Muscle layer of duodenum (tissue), 2 donors: ENCODE measurements around the gene FOXRED1.

ENCODE experiments used
- H3K27ac ChIP-seq: one replicate; pipeline ENCODE4 v1.7.0; 2013; ENCODE audit warnings: mild to moderate bottlenecking, low read length
- H3K27me3 ChIP-seq: one replicate; pipeline ENCODE4 v1.7.0; 2013; ENCODE audit warnings: low read depth, mild to moderate bottlenecking, control low read depth, low read length
- H3K36me3 ChIP-seq, 2 donors: one replicate each; pipeline ENCODE4 v1.7.0; 2013; ENCODE audit warnings: low read length in 2 of 2, control low read depth in 1 of 2, mild to moderate bottlenecking in 1 of 2; ENCODE audit not compliant: insufficient read depth in 2 of 2, control insufficient read depth in 1 of 2
- H3K4me1 ChIP-seq, 2 donors: one replicate each; pipeline ENCODE4 v1.7.0; 2013; ENCODE audit warnings: low read length in 2 of 2, mild to moderate bottlenecking in 2 of 2, control low read depth in 1 of 2, moderate library complexity in 1 of 2; ENCODE audit not compliant: insufficient read depth in 2 of 2, control insufficient read depth in 1 of 2
- H3K4me3 ChIP-seq, 2 donors: one replicate each; pipeline ENCODE4 v1.7.0; 2013; ENCODE audit warnings: low read length in 2 of 2, low read depth in 1 of 2, mild to moderate bottlenecking in 1 of 2
- H3K9me3 ChIP-seq, 2 donors: one replicate each; pipeline ENCODE4 v1.7.0; 2013; ENCODE audit warnings: low read length in 2 of 2, control low read depth in 1 of 2, mild to moderate bottlenecking in 1 of 2; ENCODE audit not compliant: control insufficient read depth in 1 of 2
- donor health status: healthy.

The FOXRED1 gene

DNA sequence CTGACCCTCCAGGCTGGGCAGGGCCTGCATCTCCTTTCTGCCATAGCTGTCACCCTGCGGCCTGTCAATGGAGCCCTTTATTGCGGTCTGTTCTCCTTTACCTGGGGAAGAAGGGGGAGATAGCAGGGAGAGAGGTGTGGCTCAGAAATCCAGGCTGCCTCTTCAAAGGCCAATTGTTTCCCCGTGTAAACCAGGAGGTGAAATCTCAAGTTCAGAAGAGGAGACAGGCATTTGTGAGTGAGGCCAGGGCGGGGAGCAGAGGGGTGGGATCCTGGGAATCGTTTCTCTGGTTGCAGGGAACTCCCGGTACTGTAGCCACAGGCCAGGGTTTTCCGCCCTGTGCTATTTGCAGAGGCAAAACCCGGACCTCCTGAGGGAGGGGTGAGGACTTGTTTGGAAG, 44.0 kb downstream of the FOXRED1 start:
- no peaks in the 10 kb centered on the region for H3K27me3 ChIP-seq
- no peak overlapping the region for H3K27ac ChIP-seq

DNA sequence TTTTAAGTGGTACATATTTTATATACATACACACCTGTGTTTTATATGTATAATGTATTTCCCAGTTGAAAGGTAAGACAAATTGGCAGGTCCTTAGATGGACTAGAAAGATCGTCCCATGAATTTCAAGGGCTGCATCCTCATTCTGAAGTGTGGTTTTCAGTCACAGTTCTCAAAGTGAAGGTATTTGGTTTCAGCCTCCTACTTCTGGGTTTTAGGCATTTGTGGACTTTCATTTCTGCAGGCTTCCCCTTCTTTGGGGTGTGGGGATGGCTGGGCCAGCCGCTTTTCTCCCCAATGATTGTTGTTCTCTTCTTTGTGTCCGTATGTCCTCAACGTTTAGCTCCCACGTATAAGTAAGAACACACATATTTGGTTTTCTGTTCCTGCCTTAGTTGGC, 44.9 kb downstream of the FOXRED1 start:
- H3K27me3 ChIP-seq, result no peaks in the 10 kb centered on the region
- H3K4me1 ChIP-seq, result peaks cover 17 to 27% of the 10 kb centered on the region in 2 donors
- no peak overlapping the region for H3K27ac ChIP-seq
- H3K9me3 ChIP-seq, result no peaks in the 10 kb centered on the region
- peaks cover 0 to 4% of the 10 kb centered on the region in 2 donors for H3K36me3 ChIP-seq
- H3K4me3 ChIP-seq, result no peak overlapping the region

More for the DNA sequence above, 44.0 kb downstream of the FOXRED1 start:
- Histone ChIP-seq H3K4me1 (peaks cover 9 to 20% of the 10 kb centered on the region in 2 donors), H3K4me3 (no peak overlapping the region), H3K9me3 (no peaks in the 10 kb centered on the region), H3K36me3 (no peaks in the 10 kb centered on the region)

DNA sequence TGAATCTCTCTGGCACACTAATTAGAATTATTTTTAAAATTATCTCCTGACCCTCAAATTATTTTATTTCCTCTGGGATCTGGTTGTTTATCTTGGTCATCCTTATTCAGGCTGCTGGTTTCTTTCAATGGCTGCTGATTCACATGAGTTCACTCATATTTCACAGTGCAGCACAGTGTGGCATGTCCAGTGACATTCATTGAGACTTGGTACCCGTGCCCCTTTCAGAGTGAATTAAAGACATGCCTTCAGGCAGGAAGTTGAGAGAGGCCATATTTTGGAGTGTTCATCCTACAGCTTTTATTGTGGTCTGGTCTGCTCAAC, 48.4 kb downstream of the FOXRED1 start:
- Histone ChIP-seq H3K36me3 (peaks cover 0 to 4% of the 10 kb centered on the region in 2 donors), H3K9me3 (no peaks in the 10 kb centered on the region), H3K27ac (peak overlapping the region; percentile 71), H3K4me3 (peak overlapping the region in 1 of 2 donors; percentile 39), H3K4me1 (peaks cover 22 to 28% of the 10 kb centered on the region in 2 donors), H3K27me3 (no peaks in the 10 kb centered on the region)

DNA sequence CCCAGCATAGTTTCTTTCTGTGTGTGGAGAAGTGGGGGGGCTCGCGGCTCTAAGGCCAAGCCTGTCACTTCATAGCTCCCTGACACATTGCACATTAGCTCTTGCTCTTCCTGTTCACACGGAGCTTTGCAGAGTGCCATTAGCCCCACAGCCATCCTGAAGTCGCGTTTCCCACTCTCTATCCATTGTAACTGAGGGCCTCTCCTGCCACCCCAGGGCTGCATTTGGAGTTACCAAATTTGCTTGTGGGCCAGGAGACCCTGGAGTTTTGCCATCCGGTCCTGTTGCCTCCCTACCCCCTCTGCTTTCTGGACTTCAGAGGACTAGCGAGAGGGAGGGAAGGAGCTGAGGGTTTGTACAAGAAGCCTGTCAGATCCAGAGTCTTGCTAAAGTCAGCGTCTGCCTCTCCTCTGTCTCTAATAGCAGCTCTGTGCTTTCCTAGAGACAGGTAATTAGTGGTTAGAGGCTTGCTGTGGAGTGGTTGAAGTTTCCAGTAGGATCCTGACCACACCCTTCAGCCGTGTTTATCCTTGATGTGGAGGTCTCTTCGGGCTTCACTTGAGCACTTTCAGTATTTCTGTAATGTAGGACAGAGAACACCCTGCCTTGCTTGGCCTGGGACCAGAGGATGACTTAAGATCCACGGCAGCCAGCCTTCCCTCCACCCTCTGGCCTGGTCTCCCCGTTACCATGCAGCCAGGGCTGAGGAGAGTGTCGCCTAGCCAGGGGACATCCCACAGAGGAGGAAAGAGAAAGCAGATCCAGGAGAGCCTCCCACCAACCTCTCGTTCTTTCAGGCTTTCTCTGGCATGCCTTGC, 49.0 kb downstream of the FOXRED1 start:
- peak overlapping the region in 1 of 2 donors; percentile 39 for H3K4me3 ChIP-seq

DNA sequence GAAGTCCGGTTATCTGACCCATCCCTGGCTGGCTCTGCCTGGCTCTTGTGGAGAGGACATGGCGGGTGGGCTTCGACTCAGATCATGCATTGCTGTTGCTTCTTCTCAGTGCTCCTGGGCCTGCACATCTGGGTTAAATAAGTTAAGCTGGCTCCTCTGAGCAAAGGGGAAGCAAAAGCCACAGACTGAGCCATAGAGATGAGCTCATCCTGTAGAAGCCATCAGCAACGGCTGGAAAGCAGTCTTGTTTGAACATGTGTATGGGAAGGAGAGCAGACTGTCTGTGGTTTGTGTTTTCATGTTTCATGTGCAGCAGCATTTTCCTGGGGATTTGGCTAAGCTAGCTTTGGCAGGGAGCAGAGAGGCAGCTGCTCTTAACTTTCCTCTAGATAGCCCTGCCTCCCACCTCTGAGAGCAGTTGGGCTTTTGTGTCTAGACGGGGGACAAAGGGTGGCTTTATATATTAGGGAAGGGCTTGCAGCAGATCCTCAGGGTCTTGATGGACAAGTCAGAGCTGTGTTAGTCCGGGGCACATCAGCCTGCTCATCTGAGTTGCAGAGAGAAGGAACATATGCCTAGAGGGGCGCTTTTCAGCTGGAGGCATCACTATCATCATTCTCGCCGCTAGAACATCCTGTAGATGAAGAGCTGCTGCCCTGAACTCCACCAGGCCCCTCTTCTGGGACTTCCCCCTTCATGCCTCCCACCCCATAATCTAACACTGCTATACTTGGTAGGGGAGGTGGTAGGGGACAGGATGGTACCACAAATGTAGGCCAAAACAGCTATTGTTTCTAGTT, 49.8 kb downstream of the FOXRED1 start:
- Histone ChIP-seq H3K4me3 (peak overlapping the region in 1 of 2 donors; percentile 39), H3K4me1 (peaks cover 22 to 28% of the 10 kb centered on the region in 2 donors), H3K36me3 (peaks cover 0 to 4% of the 10 kb centered on the region in 2 donors), H3K27me3 (no peaks in the 10 kb centered on the region), H3K9me3 (no peaks in the 10 kb centered on the region), H3K27ac (peak overlapping the region; percentile 71)

More for the DNA sequence above, 49.0 kb downstream of the FOXRED1 start:
- Histone ChIP-seq H3K9me3 (no peaks in the 10 kb centered on the region), H3K4me1 (peaks cover 22 to 28% of the 10 kb centered on the region in 2 donors), H3K36me3 (peaks cover 0 to 4% of the 10 kb centered on the region in 2 donors), H3K27ac (peak overlapping the region; percentile 71), H3K27me3 (no peaks in the 10 kb centered on the region)

DNA sequence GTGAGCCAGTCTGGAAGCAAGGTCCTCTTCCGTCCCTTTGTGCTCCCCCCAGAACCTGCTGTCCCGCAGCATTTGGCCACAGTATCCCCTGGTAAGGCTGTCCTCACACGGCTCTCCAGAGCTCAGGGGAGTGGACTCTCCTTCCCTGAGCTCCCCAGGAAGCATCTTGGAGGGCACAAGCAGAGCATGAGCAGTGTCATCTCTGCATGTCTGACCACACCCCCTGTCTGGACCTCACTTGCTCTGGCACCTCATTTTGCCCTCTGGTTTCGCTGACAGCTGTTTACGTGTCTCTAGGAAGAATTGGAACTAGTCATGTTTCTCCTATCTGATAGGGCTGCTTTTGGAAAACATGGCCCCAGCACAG, 50.4 kb downstream of the FOXRED1 start:
- Histone ChIP-seq H3K4me3 (no peak overlapping the region), H3K4me1 (peaks cover 22 to 28% of the 10 kb centered on the region in 2 donors), H3K9me3 (no peaks in the 10 kb centered on the region), H3K27me3 (no peaks in the 10 kb centered on the region), H3K27ac (peak overlapping the region; percentile 71), H3K36me3 (peaks cover 0 to 4% of the 10 kb centered on the region in 2 donors)

DNA sequence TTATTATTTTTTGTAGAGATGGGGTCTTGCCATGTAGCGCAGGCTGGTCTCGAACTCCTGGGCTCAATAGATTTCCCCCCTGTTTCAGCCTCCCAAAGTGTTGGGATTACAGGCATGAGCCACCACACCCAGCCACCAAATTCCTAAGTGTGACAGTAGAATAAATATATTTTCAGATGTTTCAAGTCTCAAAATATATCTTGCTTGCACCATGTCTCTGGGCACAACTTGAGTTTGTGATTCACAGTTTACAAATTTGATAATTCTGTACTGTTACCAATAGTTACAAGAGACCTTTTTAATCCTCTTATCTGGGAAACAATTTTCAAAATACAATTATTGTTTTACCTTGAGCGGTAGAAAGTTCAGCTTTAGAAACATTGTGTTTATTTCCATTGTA, 54.0 kb downstream of the FOXRED1 start:
- Histone ChIP-seq H3K36me3 (peaks cover 0 to 4% of the 10 kb centered on the region in 2 donors), H3K9me3 (no peaks in the 10 kb centered on the region), H3K4me1 (peaks cover 16 to 18% of the 10 kb centered on the region in 2 donors), H3K4me3 (no peak overlapping the region), H3K27me3 (no peaks in the 10 kb centered on the region), H3K27ac (no peak overlapping the region)

DNA sequence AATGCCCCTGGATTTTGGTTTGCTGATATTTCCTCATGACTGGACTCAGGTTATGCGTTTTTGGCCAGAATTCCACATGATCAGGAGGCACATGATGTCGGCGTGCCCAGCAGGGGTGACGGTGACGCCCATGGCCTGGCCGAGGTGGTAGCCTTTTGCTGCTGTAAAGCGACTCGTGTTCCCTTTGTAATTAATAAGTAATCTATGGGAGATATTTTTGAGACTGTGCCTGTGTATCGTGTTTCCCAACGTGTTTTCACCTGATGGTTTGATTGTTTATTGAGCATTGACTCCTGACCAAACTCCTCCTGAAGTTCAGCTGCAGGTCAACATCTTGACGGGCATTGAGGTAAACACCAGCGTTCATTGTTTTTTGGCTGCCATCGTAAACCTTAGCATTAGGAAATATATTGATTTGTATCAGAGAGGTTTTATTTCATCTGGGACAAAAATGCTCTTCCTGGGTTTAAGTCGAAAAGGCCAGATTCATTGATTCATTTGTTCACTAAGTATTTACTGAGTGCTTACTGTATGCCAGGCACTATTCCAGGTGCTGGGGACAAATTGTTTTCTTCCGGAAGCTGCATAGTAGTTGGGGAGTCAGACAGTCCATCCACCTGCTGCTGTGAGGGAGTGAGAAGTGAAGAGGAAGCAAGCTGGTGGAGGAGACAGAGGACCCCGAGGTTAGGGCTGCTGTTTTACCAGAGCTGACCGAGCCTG, 58.5 kb downstream of the FOXRED1 start:
- Histone ChIP-seq H3K36me3 (peaks cover 5 to 6% of the 10 kb centered on the region in 2 donors), H3K9me3 (no peaks in the 10 kb centered on the region), H3K27me3 (no peaks in the 10 kb centered on the region), H3K4me3 (no peak overlapping the region), H3K27ac (no peak overlapping the region), H3K4me1 (peaks cover 0 to 8% of the 10 kb centered on the region in 2 donors)
